GM12878 (cell line): Measurements from ENCODE around the gene THOC7. TPM values are rescaled to one million over a fixed set of nuclear protein-coding genes. Genes with fewer than 3 reads are reported as not detected.

Experiments
- BRCA1 ChIP-seq: IDR thresholded peaks from 2 replicates; pipeline ENCODE4 v1.6.1; 2011; ENCODE audit warnings: low read depth, low read length, improper control_type of control experiment
- HDAC6 ChIP-seq: fragments of 200-600 bp; sonication (generic); IDR thresholded peaks from one replicate; pipeline ENCODE4 v1.8.0; 2017; ENCODE audit warnings: antibody characterized with exemption; ENCODE audit not compliant: unreplicated experiment
- KLF5 ChIP-seq: fragments of 450-650 bp; IDR thresholded peaks from 2 replicates; pipeline ENCODE4 v1.6.1; 2014; ENCODE audit warnings: mild to moderate bottlenecking; ENCODE audit not compliant: partially characterized antibody
- LARP7 ChIP-seq: fragments of 450-650 bp; IDR thresholded peaks from 2 replicates; pipeline ENCODE4 v1.6.1; 2017; ENCODE audit warnings: mild to moderate bottlenecking
- MEF2B ChIP-seq: fragments of 450-650 bp; IDR thresholded peaks from 2 replicates; pipeline ENCODE4 v1.6.1; 2018; ENCODE audit warnings: mild to moderate bottlenecking, moderate library complexity; ENCODE audit not compliant: partially characterized antibody, poor library complexity, severe bottlenecking
- NR2F1 ChIP-seq: fragments of 450-650 bp; conservative IDR thresholded peaks from 2 replicates; pipeline ENCODE4 v1.6.1; 2017; ENCODE audit warnings: mild to moderate bottlenecking
- RB1 ChIP-seq: fragments of 450-650 bp; formaldehyde crosslinking; IDR thresholded peaks from 2 replicates; pipeline ENCODE4 v1.6.1; 2017; ENCODE audit warnings: mild to moderate bottlenecking, borderline replicate concordance
- RBBP5 ChIP-seq: fragments of 200-600 bp; sonication (generic); conservative IDR thresholded peaks from 2 replicates; pipeline ENCODE4 v1.6.1; 2016
- RELA ChIP-seq: fragments of 450-650 bp; IDR thresholded peaks from 2 replicates; pipeline ENCODE4 v1.8.0; 2014; ENCODE audit warnings: borderline replicate concordance; ENCODE audit not compliant: partially characterized antibody
- YY1 ChIP-seq: IDR thresholded peaks from 2 replicates; pipeline ENCODE4 v1.6.1; 2011; ENCODE audit warnings: low read depth, mild to moderate bottlenecking, low read length
- ZNF24 ChIP-seq: fragments of 450-650 bp; IDR thresholded peaks from 2 replicates; pipeline ENCODE4 v1.6.1; 2017; ENCODE audit warnings: antibody characterized with exemption, mild to moderate bottlenecking
- ZNF384 ChIP-seq: IDR thresholded peaks from 2 replicates; pipeline ENCODE4 v1.6.1; 2012; ENCODE audit warnings: low read depth, mild to moderate bottlenecking, low read length, improper control_type of control experiment, borderline replicate concordance
- ZNF622 ChIP-seq: fragments of 450-650 bp; IDR thresholded peaks from 2 replicates; pipeline ENCODE4 v1.6.1; 2017; ENCODE audit warnings: mild to moderate bottlenecking, inconsistent platforms
- polyA plus RNA-seq, 11 experiments: library from polyadenylated mRNA; depleted of rRNA in 4 of 11; unstranded in 6 of 11; stranded (reverse) in 5 of 11; fragments of >200 nt; fragmentation: Nextera tagmentation in 4 of 11; fragmentation: Illumina TruSeq in 1 of 11; extraction: Ambion mirVana in 4 of 11; extraction: Trizol in 1 of 11; gene quantifications; 1 replicate in 1 of 11; 2 replicates in 10 of 11; pipeline versions ENCODE4 v1.2.1 to v1.2.3, GENCODE V29; 2011 to 2016; ENCODE audit warnings: inconsistent platforms in 2 of 11, missing spikeins in 2 of 11, low read depth in 1 of 11
- total RNA-seq, 4 experiments: library from RNA; depleted of rRNA in 3 of 4; stranded (reverse); fragments of >200 nt in 3 of 4; fragmentation: Illumina TruSeq in 1 of 4; extraction: Trizol in 1 of 4; gene quantifications; 2 replicates each; pipeline versions ENCODE4 v1.2.1 to v1.2.3, GENCODE V29; 2013 to 2021
- TF ChIP-seq, protein P1 (sequence below): fragments of 450-650 bp; IDR thresholded peaks from 2 replicates; pipeline ENCODE4 v1.6.1; 2017; ENCODE audit warnings: mild to moderate bottlenecking, moderate library complexity
- TF ChIP-seq, protein P2 (sequence below): IDR thresholded peaks from 2 replicates; pipeline ENCODE4 v1.6.1; 2011; ENCODE audit warnings: low read depth, low read length, improper control_type of control experiment, borderline replicate concordance
- TF ChIP-seq, protein P3 (sequence below): fragments of 450-650 bp; IDR thresholded peaks from 2 replicates; pipeline ENCODE4 v1.6.1; 2016; ENCODE audit warnings: mild to moderate bottlenecking
- TF ChIP-seq, protein P4 (sequence below): IDR thresholded peaks from 2 replicates; pipeline ENCODE4 v1.6.1; 2011; ENCODE audit warnings: borderline replicate concordance, low read depth, mild to moderate bottlenecking, moderate library complexity, low read length; ENCODE audit not compliant: insufficient read depth, poor library complexity, severe bottlenecking
- TF ChIP-seq, protein P5 (sequence below): IDR thresholded peaks from 2 replicates; pipeline ENCODE4 v1.6.1; 2012; ENCODE audit warnings: low read depth, low read length, improper control_type of control experiment
- TF ChIP-seq, protein P6 (sequence below): IDR thresholded peaks from 2 replicates; pipeline ENCODE4 v1.6.1; 2011; ENCODE audit warnings: borderline replicate concordance, low read depth, mild to moderate bottlenecking, moderate library complexity, mixed read lengths, low read length; ENCODE audit not compliant: insufficient read depth; ENCODE audit errors: extremely low read length

Gene THOC7
- total and polyA plus RNA-seq, 10 of the 15 experiments (the other 5 are each of a cell fraction or from before 2014, with no cell fraction given): 61.7 to 269 (median 138) TPM

DNA sequence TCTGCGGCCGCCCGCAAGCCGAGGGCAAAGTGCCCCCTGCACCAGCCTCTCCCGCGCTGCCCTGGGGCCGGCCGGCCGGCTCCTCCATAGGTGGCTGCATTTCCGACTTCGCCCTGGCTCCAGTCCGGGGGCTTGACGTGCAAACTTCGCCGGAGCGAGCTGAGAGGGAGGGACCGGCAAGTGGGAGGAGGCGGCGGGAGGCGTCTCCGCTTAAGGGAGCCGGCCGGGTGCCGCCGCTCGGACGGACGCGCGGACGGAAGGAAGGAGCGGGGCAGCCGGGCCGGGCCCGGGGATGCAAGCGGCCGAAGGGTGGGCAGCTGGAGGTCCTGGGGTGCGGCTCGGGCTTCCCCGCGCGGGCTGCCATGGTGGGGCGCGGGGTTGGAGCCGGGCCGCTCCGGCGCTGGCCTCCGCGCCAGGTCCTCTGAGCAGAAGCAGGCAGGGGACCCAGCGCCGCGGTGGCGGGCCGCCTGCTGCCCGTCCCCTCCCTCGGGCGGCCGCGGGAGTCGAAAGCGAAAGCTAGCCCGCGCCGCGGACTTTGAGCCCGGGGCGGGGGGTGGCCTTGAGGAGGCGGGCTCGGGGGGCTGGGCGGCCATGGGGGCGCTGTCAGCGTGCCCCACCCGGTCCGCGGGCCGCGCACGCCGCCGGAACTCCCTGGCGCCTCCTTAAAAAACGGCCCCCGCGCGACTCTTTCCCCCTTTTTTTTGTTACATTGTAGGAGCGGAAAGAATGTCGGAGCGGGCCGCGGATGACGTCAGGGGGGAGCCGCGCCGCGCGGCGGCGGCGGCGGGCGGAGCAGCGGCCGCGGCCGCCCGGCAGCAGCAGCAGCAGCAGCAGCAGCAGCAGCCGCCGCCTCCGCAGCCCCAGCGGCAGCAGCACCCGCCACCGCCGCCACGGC lies 48.5 kb upstream of the THOC7 start, which contains the start of gene SCAANT1 (continued):
- no peak for TF ChIP-seq ZNF384
- TF ChIP-seq, protein P1, sequence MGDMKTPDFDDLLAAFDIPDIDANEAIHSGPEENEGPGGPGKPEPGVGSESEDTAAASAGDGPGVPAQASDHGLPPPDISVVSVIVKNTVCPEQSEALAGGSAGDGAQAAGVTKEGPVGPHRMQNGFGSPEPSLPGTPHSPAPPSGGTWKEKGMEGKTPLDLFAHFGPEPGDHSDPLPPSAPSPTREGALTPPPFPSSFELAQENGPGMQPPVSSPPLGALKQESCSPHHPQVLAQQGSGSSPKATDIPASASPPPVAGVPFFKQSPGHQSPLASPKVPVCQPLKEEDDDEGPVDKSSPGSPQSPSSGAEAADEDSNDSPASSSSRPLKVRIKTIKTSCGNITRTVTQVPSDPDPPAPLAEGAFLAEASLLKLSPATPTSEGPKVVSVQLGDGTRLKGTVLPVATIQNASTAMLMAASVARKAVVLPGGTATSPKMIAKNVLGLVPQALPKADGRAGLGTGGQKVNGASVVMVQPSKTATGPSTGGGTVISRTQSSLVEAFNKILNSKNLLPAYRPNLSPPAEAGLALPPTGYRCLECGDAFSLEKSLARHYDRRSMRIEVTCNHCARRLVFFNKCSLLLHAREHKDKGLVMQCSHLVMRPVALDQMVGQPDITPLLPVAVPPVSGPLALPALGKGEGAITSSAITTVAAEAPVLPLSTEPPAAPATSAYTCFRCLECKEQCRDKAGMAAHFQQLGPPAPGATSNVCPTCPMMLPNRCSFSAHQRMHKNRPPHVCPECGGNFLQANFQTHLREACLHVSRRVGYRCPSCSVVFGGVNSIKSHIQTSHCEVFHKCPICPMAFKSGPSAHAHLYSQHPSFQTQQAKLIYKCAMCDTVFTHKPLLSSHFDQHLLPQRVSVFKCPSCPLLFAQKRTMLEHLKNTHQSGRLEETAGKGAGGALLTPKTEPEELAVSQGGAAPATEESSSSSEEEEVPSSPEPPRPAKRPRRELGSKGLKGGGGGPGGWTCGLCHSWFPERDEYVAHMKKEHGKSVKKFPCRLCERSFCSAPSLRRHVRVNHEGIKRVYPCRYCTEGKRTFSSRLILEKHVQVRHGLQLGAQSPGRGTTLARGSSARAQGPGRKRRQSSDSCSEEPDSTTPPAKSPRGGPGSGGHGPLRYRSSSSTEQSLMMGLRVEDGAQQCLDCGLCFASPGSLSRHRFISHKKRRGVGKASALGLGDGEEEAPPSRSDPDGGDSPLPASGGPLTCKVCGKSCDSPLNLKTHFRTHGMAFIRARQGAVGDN: peak; percentile 53
- TF ChIP-seq, protein P2, sequence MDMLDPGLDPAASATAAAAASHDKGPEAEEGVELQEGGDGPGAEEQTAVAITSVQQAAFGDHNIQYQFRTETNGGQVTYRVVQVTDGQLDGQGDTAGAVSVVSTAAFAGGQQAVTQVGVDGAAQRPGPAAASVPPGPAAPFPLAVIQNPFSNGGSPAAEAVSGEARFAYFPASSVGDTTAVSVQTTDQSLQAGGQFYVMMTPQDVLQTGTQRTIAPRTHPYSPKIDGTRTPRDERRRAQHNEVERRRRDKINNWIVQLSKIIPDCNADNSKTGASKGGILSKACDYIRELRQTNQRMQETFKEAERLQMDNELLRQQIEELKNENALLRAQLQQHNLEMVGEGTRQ: no peak
- no peak for TF ChIP-seq ZNF622
- no peak; the same call in 1 of the 2 replicates for TF ChIP-seq YY1
- peak; percentile 68; the same call in 1 of the 2 replicates for TF ChIP-seq RB1
- peak; percentile 55 for TF ChIP-seq NR2F1
- TF ChIP-seq HDAC6: no peak
- TF ChIP-seq, protein P3, sequence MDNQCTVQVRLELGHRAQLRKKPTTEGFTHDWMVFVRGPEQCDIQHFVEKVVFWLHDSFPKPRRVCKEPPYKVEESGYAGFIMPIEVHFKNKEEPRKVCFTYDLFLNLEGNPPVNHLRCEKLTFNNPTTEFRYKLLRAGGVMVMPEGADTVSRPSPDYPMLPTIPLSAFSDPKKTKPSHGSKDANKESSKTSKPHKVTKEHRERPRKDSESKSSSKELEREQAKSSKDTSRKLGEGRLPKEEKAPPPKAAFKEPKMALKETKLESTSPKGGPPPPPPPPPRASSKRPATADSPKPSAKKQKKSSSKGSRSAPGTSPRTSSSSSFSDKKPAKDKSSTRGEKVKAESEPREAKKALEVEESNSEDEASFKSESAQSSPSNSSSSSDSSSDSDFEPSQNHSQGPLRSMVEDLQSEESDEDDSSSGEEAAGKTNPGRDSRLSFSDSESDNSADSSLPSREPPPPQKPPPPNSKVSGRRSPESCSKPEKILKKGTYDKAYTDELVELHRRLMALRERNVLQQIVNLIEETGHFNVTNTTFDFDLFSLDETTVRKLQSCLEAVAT: no peak
- peak; percentile 93 for TF ChIP-seq LARP7
- TF ChIP-seq KLF5: no peak
- TF ChIP-seq, protein P4, sequence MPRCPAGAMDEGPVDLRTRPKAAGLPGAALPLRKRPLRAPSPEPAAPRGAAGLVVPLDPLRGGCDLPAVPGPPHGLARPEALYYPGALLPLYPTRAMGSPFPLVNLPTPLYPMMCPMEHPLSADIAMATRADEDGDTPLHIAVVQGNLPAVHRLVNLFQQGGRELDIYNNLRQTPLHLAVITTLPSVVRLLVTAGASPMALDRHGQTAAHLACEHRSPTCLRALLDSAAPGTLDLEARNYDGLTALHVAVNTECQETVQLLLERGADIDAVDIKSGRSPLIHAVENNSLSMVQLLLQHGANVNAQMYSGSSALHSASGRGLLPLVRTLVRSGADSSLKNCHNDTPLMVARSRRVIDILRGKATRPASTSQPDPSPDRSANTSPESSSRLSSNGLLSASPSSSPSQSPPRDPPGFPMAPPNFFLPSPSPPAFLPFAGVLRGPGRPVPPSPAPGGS: peak; percentile 58
- peak; percentile 40 for TF ChIP-seq RELA
- TF ChIP-seq, protein P5, sequence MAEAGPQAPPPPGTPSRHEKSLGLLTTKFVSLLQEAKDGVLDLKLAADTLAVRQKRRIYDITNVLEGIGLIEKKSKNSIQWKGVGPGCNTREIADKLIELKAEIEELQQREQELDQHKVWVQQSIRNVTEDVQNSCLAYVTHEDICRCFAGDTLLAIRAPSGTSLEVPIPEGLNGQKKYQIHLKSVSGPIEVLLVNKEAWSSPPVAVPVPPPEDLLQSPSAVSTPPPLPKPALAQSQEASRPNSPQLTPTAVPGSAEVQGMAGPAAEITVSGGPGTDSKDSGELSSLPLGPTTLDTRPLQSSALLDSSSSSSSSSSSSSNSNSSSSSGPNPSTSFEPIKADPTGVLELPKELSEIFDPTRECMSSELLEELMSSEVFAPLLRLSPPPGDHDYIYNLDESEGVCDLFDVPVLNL: no peak
- TF ChIP-seq BRCA1: no peak
- 0 out of 2 replicates have a peak, but pooled peaks have one; percentile 83 for TF ChIP-seq RBBP5
- TF ChIP-seq ZNF24: 0 out of 2 replicates have a peak, but pooled peaks have one; percentile 43
- TF ChIP-seq, protein P6, sequence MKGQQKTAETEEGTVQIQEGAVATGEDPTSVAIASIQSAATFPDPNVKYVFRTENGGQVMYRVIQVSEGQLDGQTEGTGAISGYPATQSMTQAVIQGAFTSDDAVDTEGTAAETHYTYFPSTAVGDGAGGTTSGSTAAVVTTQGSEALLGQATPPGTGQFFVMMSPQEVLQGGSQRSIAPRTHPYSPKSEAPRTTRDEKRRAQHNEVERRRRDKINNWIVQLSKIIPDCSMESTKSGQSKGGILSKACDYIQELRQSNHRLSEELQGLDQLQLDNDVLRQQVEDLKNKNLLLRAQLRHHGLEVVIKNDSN: no peak
- TF ChIP-seq MEF2B: no peak
